Mucosa of descending colon (tissue), 3 donors: Measurements from ENCODE around the gene FADS1. TPM values are rescaled to one million over a fixed set of nuclear protein-coding genes. Genes with fewer than 3 reads are reported as not detected.

Experiments used
- ATAC-seq: fragments of 200-7000 bp; cut with Tn5 transposase; one replicate; pipeline ENCODE4 v1.9.1; 2020; ENCODE audit warnings: mild to moderate bottlenecking, moderate library complexity
- DNase-seq, 3 donors: peaks; one replicate each; pipeline ENCODE4 v3.0.0-alpha.2; 2020
- H3K36me3 ChIP-seq: fragments of 200-600 bp; one replicate; pipeline ENCODE4 v1.8.0; 2021; ENCODE audit warnings: low read depth, mild to moderate bottlenecking
- H3K4me1 ChIP-seq: fragments of 200-600 bp; one replicate; pipeline ENCODE4 v1.8.0; 2021; ENCODE audit warnings: low read depth, mild to moderate bottlenecking
- H3K4me3 ChIP-seq: fragments of 200-600 bp; one replicate; pipeline ENCODE4 v1.8.0; 2021; ENCODE audit warnings: mild to moderate bottlenecking
- H3K9me3 ChIP-seq: fragments of 200-600 bp; one replicate; pipeline ENCODE4 v1.8.0; 2021; ENCODE audit warnings: mild to moderate bottlenecking
- intact Hi-C, 2 donors: fragments of 100-400 bp; cut with DNase I in 1 of 2; cut with micrococcal nuclease in 1 of 2; formaldehyde crosslinking; loops; one replicate each; pipeline versions ENCODE4 v1.11.0 to v1.11.1; 2022; cut with DNase I, micrococcal nuclease
- total RNA-seq, 3 donors: library from RNA; stranded (reverse); fragmentation: NEBNext Ultra II Directional in 2 of 3; extraction: Animal tissue kit (Norgen Biotek cat#: 25700) in 2 of 3; gene quantifications; one replicate each; pipeline versions ENCODE4 v1.2.1 to v1.2.4, GENCODE V29; 2021 to 2023
- TF ChIP-seq, protein P1 (sequence below): fragments of 200-600 bp; IDR thresholded peaks from one replicate; pipeline ENCODE4 v1.8.0; 2022; ENCODE audit warnings: antibody characterized with exemption, mild to moderate bottlenecking
- donor health status: DM: no; HTN: no; CAD: no; lungs with moderate emphysema.
- donor health status: DM: no; HTN: no; CAD: no.
- donor health status: DM: no; HTN: yes; CAD: no.

FADS1 gene
- total RNA-seq, 3 donors from 2014 or later, result 2.8 to 17.3 (median 7.3) TPM

DNA sequence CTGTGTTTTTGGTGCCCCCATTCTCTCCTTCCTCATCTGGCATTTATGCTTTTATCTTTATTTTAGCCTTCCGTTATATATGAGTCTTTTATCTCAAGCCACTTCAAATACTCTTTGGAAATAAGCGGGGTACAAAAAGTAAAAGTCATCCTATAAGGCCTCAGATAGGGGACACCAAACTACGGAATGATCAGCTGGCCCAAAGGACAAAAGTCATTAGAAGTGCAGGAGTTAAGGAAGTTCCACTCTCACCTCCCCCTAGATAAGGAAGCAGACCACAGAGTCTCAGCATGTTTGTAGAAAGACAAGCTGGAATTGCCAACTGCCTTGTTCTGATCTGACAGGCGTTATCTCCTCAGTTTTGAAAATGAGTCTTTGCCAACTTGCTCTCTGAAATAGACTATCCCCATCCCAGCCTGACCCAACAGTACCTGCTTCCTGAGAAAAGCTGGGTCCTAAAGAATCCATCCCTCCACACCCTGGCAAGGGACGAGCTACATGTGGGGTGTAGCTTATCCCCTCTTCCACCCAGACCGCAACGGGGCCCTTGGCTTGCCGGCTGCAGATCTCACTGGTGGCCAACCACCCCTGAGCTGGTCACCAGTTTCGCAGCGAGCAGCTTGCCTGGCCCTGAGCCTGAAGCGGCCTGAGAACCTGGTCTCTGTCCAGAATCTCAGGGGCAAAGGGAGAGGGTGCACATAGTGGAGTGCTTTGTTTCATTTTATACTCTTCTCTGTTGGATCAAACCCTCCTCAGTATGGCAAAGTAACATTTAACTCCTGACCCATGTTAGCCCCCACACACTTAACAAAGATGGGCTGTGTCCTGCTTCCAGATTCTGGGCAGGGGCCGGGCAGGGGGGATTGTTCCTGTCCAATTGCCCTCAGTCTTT lies 25.1 kb upstream of the FADS1 start:
- Histone ChIP-seq H3K36me3 (no peaks in the 10 kb centered on the region), H3K4me1 (no peaks in the 10 kb centered on the region), H3K4me3 (no peak overlapping the region), H3K9me3 (no peaks in the 10 kb centered on the region)
- DNase-seq (no peak), ATAC-seq (no peak)
- TF ChIP-seq, protein P1, sequence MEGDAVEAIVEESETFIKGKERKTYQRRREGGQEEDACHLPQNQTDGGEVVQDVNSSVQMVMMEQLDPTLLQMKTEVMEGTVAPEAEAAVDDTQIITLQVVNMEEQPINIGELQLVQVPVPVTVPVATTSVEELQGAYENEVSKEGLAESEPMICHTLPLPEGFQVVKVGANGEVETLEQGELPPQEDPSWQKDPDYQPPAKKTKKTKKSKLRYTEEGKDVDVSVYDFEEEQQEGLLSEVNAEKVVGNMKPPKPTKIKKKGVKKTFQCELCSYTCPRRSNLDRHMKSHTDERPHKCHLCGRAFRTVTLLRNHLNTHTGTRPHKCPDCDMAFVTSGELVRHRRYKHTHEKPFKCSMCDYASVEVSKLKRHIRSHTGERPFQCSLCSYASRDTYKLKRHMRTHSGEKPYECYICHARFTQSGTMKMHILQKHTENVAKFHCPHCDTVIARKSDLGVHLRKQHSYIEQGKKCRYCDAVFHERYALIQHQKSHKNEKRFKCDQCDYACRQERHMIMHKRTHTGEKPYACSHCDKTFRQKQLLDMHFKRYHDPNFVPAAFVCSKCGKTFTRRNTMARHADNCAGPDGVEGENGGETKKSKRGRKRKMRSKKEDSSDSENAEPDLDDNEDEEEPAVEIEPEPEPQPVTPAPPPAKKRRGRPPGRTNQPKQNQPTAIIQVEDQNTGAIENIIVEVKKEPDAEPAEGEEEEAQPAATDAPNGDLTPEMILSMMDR, result no peak
- intact Hi-C loops, result no loop called here

DNA sequence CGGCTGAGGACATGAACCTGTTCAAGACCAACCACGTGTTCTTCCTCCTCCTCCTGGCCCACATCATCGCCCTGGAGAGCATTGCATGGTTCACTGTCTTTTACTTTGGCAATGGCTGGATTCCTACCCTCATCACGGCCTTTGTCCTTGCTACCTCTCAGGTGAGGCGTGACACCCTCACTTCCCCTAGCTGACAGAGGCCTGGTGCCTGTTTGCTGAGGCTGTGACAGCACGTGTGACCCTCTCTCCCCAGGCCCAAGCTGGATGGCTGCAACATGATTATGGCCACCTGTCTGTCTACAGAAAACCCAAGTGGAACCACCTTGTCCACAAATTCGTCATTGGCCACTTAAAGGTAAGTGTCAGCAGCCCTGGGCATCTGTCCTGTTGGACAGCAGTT lies 23.6 kb upstream of the FADS1 start:
- H3K36me3 ChIP-seq, result no peaks in the 10 kb centered on the region
- no peaks in the 10 kb centered on the region for H3K9me3 ChIP-seq
- H3K4me1 ChIP-seq, result no peaks in the 10 kb centered on the region
- TF ChIP-seq, protein P1, result no peak
- H3K4me3 ChIP-seq, result no peak overlapping the region
- DNase-seq (no peak), ATAC-seq (no peak)
- intact Hi-C loops, result no loop called here

DNA sequence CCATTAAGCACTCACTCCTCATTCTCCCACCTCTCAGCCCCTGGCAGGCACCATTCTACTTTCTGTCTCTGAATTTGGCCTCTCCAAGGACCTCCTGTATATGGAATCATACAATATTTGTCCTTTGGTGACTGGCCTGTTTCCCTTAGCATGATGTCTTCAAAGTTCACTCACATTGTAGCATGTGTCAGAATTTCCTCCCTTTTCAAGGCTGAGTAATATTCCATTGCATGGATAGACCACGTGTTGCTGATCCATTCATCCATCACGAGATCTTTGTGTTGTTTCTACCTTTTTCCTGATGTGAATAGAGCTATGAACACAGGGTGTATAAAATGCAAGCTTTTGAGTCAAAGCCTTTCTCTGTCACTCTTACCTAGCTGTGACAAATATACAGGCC lies 22.9 kb upstream of the FADS1 start:
- intact Hi-C loops, result no loop called here
- Histone ChIP-seq H3K4me3 (no peak overlapping the region), H3K4me1 (no peaks in the 10 kb centered on the region), H3K9me3 (no peaks in the 10 kb centered on the region), H3K36me3 (no peaks in the 10 kb centered on the region)
- ATAC-seq, result no peak
- TF ChIP-seq, protein P1, result no peak
- DNase-seq, result no peak

DNA sequence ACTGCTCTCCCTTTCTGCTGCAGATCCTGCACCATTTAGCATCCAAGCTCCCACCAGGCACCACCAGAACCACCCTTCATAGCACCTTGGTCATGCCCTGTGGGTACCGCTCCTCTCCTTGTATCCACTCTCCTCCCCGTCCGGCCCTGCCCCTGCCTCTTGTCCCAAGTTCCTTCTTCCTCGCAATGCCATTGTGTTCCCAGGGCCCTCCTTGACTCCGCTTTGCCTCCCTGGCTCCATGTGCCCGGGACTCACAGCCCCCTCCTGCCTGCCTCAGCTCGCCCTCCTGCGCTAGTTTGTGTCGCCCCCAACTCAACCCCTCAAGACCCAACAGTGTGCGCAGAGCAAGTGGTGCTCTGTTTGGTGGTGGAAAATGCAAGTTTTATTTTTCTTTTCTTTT lies 22.1 kb upstream of the FADS1 start:
- ATAC-seq (no peak), DNase-seq (no peak)
- intact Hi-C loops, result no loop called here

DNA sequence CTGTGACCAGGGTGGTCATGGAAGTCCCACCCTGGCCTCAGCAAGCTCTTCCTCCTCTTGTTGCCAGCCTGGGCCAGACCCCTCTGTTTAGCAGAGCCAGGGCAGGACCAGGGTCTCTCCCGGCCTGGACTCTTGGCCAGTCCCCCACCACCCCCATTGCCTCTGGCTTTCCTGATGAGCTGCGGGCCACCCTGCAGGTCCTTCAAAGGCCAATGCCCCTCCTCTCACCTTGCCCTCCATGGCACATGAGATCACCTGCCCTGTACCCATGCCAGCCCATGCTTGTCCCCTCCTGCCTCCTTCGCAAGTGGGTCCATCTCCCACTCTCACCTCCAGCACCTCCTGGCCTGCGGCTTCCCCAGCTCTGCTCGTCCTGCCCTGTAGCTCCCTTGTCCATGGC lies 21.7 kb upstream of the FADS1 start:
- DNase-seq, result no peak
- TF ChIP-seq, protein P1, result no peak
- ATAC-seq, result no peak
- H3K4me3 ChIP-seq, result no peak overlapping the region
- H3K9me3 ChIP-seq, result no peaks in the 10 kb centered on the region
- no peaks in the 10 kb centered on the region for H3K36me3 ChIP-seq
- intact Hi-C loops, result no loop called here
- H3K4me1 ChIP-seq, result no peaks in the 10 kb centered on the region

More for the DNA sequence above, 22.1 kb upstream of the FADS1 start:
- no peak overlapping the region for H3K4me3 ChIP-seq
- TF ChIP-seq, protein P1, result no peak
- no peaks in the 10 kb centered on the region for H3K36me3 ChIP-seq
- no peaks in the 10 kb centered on the region for H3K4me1 ChIP-seq
- H3K9me3 ChIP-seq, result no peaks in the 10 kb centered on the region
